GM23248 (cell line): ENCODE results near the gene HDGFL2.

Experiments
- EZH2 ChIP-seq: fragments of 200-600 bp; sonication (generic); IDR thresholded peaks from 2 replicates; pipeline ENCODE4 v1.6.1; 2018; ENCODE audit warnings: antibody characterized with exemption, mild to moderate bottlenecking; ENCODE audit not compliant: insufficient read depth, poor library complexity, severe bottlenecking
- EZH2phosphoT487 ChIP-seq: fragments of 200-600 bp; sonication (generic); IDR thresholded peaks from 2 replicates; pipeline ENCODE4 v1.6.1; 2018; ENCODE audit warnings: antibody characterized with exemption, moderate library complexity, mild to moderate bottlenecking, low read depth; ENCODE audit not compliant: insufficient read depth

GRCh38 chr19:4550018-4550417, 77.9 kb downstream of the HDGFL2 start:
- no peak for TF ChIP-seq EZH2phosphoT487
- TF ChIP-seq EZH2, result no peak
